Measurements from ENCODE around the gene ZBTB8B. TPM values are rescaled to one million over a fixed set of nuclear protein-coding genes. Genes with fewer than 3 reads are reported as not detected.

Gene ZBTB8B
- polyA plus RNA-seq, 3 donors = 1.2 to 2.3 (median 1.9) TPM

DNA sequence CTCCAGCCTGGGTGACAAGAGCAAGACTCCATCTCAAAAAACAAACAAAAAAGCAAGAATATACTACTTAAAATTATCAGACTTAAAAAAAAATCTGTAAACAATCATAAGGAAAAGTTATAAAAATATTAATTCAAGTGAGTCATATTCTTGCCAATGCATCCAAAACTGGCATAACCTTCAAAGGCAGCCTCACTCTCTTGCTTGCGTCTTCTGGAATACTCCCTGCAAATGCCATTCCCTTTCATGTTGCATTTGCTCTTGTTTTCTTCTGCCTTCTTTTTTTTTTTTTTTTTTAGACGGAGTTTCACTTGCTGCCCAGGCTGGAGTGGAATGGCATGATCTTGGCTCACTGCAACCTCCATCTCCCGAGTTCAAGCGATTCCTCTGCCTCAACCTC is 42.1 kb downstream of the ZBTB8B start:
- no peak for DNase-seq

- no peak for DNase-seq
These were observed 43.9 kb downstream of the ZBTB8B start for GRCh38 chr1:32508761-32509160.

DNA sequence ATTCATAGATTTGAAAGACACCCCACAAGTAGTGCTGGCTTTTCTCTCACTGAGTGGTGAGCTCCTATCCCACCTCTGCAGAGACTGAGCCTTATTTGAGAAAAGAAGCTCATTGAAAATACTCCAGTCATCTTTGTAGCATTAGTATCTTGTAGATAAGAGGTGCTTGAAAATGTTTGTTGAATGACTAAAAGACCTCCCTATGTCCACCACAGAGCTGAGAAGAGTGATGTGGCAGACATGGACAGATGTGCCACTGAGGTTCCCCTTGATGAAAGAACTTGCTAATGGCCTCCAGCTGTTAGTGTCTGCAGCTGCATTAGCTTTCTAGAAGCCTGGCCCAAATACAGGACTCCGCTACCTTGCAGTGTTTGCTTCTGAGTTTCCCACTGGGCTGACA is 45.1 kb downstream of the ZBTB8B start:
- no peak for DNase-seq

Other genes starting within 250 kb of the ZBTB8B start
- gene TMEM234, start 242.7 kb upstream of the ZBTB8B start, polyA plus RNA-seq (ENCODE audit: insufficient read length in 3 of 3) = 10 to 100 TPM; 24.6 to 31.9 (median 28.2) TPM
- gene EIF3I, start 242.7 kb upstream of the ZBTB8B start, polyA plus RNA-seq (ENCODE audit: insufficient read length in 3 of 3) = 100 to 1,000 TPM; 146 to 171 (median 152) TPM
- gene FAM167B, start 217.8 kb upstream of the ZBTB8B start, polyA plus RNA-seq (ENCODE audit: insufficient read length in 3 of 3) = 10 to 100 TPM in 2 of 3 donors, 1 to 10 TPM in 1; 8.5 to 10.5 (median 10.3) TPM
- 1 to 10 TPM; 4.2 to 6.5 (median 5.0) TPM for gene LCK, start 213.8 kb upstream of the ZBTB8B start, polyA plus RNA-seq (ENCODE audit: insufficient read length in 3 of 3)
- gene HDAC1, start 173.0 kb upstream of the ZBTB8B start, polyA plus RNA-seq (ENCODE audit: insufficient read length in 3 of 3) = 100 to 1,000 TPM; 179 to 241 (median 186) TPM
- gene MARCKSL1, start 128.8 kb upstream of the ZBTB8B start, polyA plus RNA-seq (ENCODE audit: insufficient read length in 3 of 3) = 100 to 1,000 TPM; 384 to 512 (median 486) TPM
- gene FAM229A, start 102.6 kb upstream of the ZBTB8B start, polyA plus RNA-seq (ENCODE audit: insufficient read length in 3 of 3) = 10 to 100 TPM in 2 of 3 donors, 1 to 10 TPM in 1; 5.5 to 13.2 (median 11.4) TPM
- 1 to 10 TPM; 2.1 to 9.6 (median 8.7) TPM for gene TSSK3, start 102.5 kb upstream of the ZBTB8B start, polyA plus RNA-seq (ENCODE audit: insufficient read length in 3 of 3)
- 10 to 100 TPM; 60.2 to 70.6 (median 67.1) TPM for gene BSDC1, start 70.6 kb upstream of the ZBTB8B start, polyA plus RNA-seq (ENCODE audit: insufficient read length in 3 of 3)
- 10 to 100 TPM; 12.9 to 18.5 (median 16.4) TPM for gene ZBTB8A, start 74.4 kb downstream of the ZBTB8B start, polyA plus RNA-seq (ENCODE audit: insufficient read length in 3 of 3)
- gene ZBTB8OS, start 185.5 kb downstream of the ZBTB8B start, polyA plus RNA-seq (ENCODE audit: insufficient read length in 3 of 3) = 10 to 100 TPM; 36.1 to 42.6 (median 36.7) TPM
- gene RBBP4, start 186.1 kb downstream of the ZBTB8B start, polyA plus RNA-seq (ENCODE audit: insufficient read length in 3 of 3) = 100 to 1,000 TPM; 308 to 325 (median 312) TPM
- gene SYNC, start 237.7 kb downstream of the ZBTB8B start, polyA plus RNA-seq (ENCODE audit: insufficient read length in 3 of 3) = 1 to 10 TPM; 1.3 to 1.9 (median 1.7) TPM

Measured in renal pelvis (tissue), 4 donors.